Keratinocyte (primary cell): ENCODE results near the gene CACNA1H. TPM values are rescaled to one million over a fixed set of nuclear protein-coding genes. Genes with fewer than 3 reads are reported as not detected.

Experiments
- DNase-seq: peaks from one replicate; pipeline ENCODE4 v3.0.0-alpha.2; 2011; ENCODE audit warnings: low read depth, missing footprints, low spot score
- FAIRE-seq: peaks from 2 replicates; lab custom pipeline; 2011; peaks lifted over from hg19 to GRCh38; lab: Jason Lieb, UNC
- H2AFZ ChIP-seq: 2 replicates; pipeline ENCODE4 v1.6.0; 2012; ENCODE audit warnings: low read length, control low read depth, inconsistent platforms; ENCODE audit not compliant: control insufficient read depth
- H3K27ac ChIP-seq: 2 replicates; pipeline ENCODE4 v1.5.1; 2011; ENCODE audit warnings: low read length; ENCODE audit not compliant: control insufficient read depth, insufficient read depth
- H3K27me3 ChIP-seq: 3 replicates; pipeline ENCODE4 v1.6.0; 2011; ENCODE audit warnings: low read length; ENCODE audit not compliant: control insufficient read depth, insufficient read depth; ENCODE audit errors: extremely low read depth
- H3K36me3 ChIP-seq, 2 experiments: 2 replicates in 1 of 2; 3 replicates in 1 of 2; pipeline ENCODE4 v1.5.1; 2011; ENCODE audit warnings: low read length in 2 of 2, mild to moderate bottlenecking in 1 of 2; ENCODE audit not compliant: control insufficient read depth in 2 of 2, insufficient read depth in 2 of 2; ENCODE audit errors: extremely low read depth in 1 of 2
- H3K4me1 ChIP-seq: 3 replicates; pipeline ENCODE4 v1.5.1; 2011; ENCODE audit warnings: low read length; ENCODE audit not compliant: control insufficient read depth, insufficient read depth; ENCODE audit errors: extremely low read depth
- H3K4me2 ChIP-seq: 3 replicates; pipeline ENCODE4 v1.6.0; 2011; ENCODE audit warnings: low read depth, low read length; ENCODE audit not compliant: control insufficient read depth, insufficient read depth; ENCODE audit errors: extremely low read depth
- H3K4me3 ChIP-seq, 3 experiments: fragments of 200-600 bp in 1 of 3; sonication (generic) in 1 of 3; 2 replicates in 2 of 3; 3 replicates in 1 of 3; pipeline ENCODE4 v1.5.1; 2011 to 2016; ENCODE audit warnings: low read length in 3 of 3, mild to moderate bottlenecking in 3 of 3, control low read depth in 2 of 3, inconsistent platforms in 1 of 3, low read depth in 1 of 3, mixed read lengths in 1 of 3, mixed run types in 1 of 3, moderate library complexity in 1 of 3; ENCODE audit not compliant: control insufficient read depth in 2 of 3, insufficient read depth in 2 of 3; ENCODE audit errors: extremely low read depth in 1 of 3
- H3K79me2 ChIP-seq: 2 replicates; pipeline ENCODE4 v1.6.0; 2012; ENCODE audit warnings: low read length; ENCODE audit not compliant: control insufficient read depth, insufficient read depth
- H3K9ac ChIP-seq: 3 replicates; pipeline ENCODE4 v1.6.0; 2011; ENCODE audit warnings: low read length; ENCODE audit not compliant: control insufficient read depth, insufficient read depth; ENCODE audit errors: extremely low read depth
- H3K9me1 ChIP-seq: 3 replicates; pipeline ENCODE4 v1.6.0; 2011; ENCODE audit warnings: low read length; ENCODE audit not compliant: control insufficient read depth, insufficient read depth; ENCODE audit errors: extremely low read depth
- H3K9me3 ChIP-seq: 2 replicates; pipeline ENCODE4 v1.5.1; 2012; ENCODE audit warnings: low read depth, low read length; ENCODE audit not compliant: control insufficient read depth
- H4K20me1 ChIP-seq: 3 replicates; pipeline ENCODE4 v1.6.0; 2011; ENCODE audit warnings: low read length; ENCODE audit not compliant: control insufficient read depth, insufficient read depth; ENCODE audit errors: extremely low read depth
- CTCF ChIP-seq, 3 experiments: IDR thresholded peaks in 1 of 3; conservative IDR thresholded peaks in 1 of 3; optimal IDR thresholded peaks in 1 of 3; 2 replicates in 2 of 3; 3 replicates in 1 of 3; pipeline versions ENCODE3 to v1.5.1; 2011; ENCODE audit warnings: low read length in 3 of 3, mild to moderate bottlenecking in 3 of 3, moderate library complexity in 2 of 3, control low read depth in 1 of 3, inconsistent platforms in 1 of 3; ENCODE audit not compliant: insufficient read depth in 2 of 3; ENCODE audit errors: extremely low read depth in 1 of 3
- EZH2 ChIP-seq: IDR thresholded peaks from one replicate; pipeline ENCODE4 v1.6.1; 2012; ENCODE audit warnings: inconsistent platforms, mild to moderate bottlenecking, low read length, moderate library complexity
- dilution Hi-C: fragments of 300-500 bp; cut with MboI; formaldehyde crosslinking; loops from one replicate; pipeline ENCODE4 v1.7.0; 2020; ENCODE audit warnings: low sequenced_read_pairs; ENCODE audit not compliant: extremely low pct_ligation_motif_present
- polyA plus RNA-seq, 5 experiments: library from polyadenylated mRNA; depleted of rRNA in 3 of 5; stranded (reverse) in 3 of 5; stranded (forward) in 1 of 5; unstranded in 1 of 5; fragments of >200 nt; gene quantifications; 1 replicate in 1 of 5; 2 replicates in 3 of 5; 3 replicates in 1 of 5; pipeline versions ENCODE4 v1.2.1 to v1.2.3, GENCODE V29; 2011 to 2012; ENCODE audit warnings: missing spikeins in 2 of 5, low read depth in 1 of 5, low replicate concordance in 1 of 5

The CACNA1H gene
- polyA plus RNA-seq, 1 donor (not counting 4 experiments of a cell fraction or from before 2014, with no cell fraction given), result not detected

DNA sequence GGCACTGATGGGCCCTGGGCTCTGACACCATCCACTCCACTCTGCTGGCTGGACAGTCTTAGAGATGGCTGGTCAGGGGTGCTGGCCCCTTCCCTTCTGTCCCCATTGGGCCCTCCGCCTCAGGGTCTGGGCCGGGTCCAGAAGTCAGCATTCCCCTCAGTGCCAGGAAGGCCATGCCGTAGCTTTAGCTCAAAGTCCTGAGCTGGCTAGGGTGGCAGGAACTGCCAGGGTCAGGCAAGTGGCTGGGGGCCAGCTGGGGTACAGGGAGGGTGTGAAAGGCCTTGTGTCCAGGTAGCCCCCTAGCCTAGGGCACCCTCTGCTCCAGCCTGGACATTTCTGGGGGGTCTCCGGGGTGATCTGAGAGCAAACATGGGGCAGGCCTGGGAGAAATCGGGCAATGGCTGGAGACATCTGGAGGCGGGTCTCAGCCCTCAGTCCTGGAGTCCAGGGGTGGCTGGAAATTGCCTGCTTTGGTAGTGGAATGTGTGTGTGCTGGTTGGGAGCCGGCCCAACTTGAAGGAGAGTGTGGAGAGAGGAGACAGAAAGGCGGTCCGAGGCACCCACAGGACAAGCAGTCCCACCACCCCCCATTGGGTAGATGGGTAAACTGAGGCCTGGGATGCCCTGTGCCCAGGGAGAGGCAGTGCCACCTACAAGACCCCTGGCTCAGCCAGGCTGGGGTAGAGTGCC, 39.6 kb downstream of the CACNA1H start:
- H4K20me1 ChIP-seq, result no peaks in the 10 kb centered on the region
- no peaks in the 10 kb centered on the region for H3K9me3 ChIP-seq
- H3K4me1 ChIP-seq, result no peaks in the 10 kb centered on the region
- H2AFZ ChIP-seq, result no peak overlapping the region
- FAIRE-seq (no peak), DNase-seq (no peak)
- no peak overlapping the region for H3K27ac ChIP-seq
- no peaks in the 10 kb centered on the region for H3K36me3 ChIP-seq
- H3K4me2 ChIP-seq, result no peak overlapping the region
- H3K79me2 ChIP-seq, result no peaks in the 10 kb centered on the region
- dilution Hi-C loops, result no loop called here
- TF ChIP-seq EZH2, result no peak
- TF ChIP-seq CTCF (optimal IDR thresholded peaks at IDR 0.05 in 1 of 3, IDR thresholded peaks at IDR 0.05 in 1 of 3, conservative IDR thresholded peaks at IDR 0.05 in 1 of 3; ENCODE audit: extremely low read depth in 1 of 3, insufficient read depth in 2 of 3, low read length in 3 of 3), result no peak
- no peak overlapping the region for H3K4me3 ChIP-seq
- H3K9ac ChIP-seq, result no peak overlapping the region
- no peaks in the 10 kb centered on the region for H3K27me3 ChIP-seq
- no peaks in the 10 kb centered on the region for H3K9me1 ChIP-seq

DNA sequence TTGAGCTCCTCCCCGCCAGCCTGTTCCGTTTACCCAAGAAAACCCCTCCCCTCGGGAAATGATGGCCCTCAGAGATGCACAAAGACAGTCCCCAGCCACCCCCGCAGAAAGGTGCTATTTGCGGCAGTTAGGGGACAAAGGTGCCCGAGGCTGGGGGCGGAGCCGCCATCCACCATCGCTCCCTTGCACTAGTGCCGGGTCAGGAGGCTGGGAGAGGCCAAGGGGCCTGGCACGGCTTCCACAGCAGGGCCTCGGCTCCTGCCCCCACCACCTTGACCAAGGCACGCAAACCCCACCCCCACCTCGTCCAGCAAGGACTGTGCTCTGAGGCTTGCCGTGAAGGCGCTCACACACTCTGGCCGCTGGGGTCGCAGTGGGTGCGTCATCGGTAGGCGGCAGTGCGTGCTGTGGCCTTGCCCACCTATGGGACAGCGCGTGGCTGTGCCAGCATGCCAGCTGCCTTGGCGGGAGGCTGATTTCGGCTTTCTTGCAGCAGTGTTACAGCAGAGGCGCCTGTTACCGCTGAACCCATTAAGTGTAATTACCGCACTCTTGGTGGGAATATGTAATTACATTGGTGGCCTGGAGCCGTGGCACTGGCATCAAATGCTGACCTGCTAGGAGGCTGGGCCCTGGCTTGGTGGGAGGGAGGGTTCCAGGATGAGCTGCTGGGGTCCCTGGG, 40.4 kb downstream of the CACNA1H start:
- no peaks in the 10 kb centered on the region for H4K20me1 ChIP-seq
- no peaks in the 10 kb centered on the region for H3K79me2 ChIP-seq
- no peak overlapping the region for H3K4me3 ChIP-seq
- no peaks in the 10 kb centered on the region for H3K4me1 ChIP-seq
- TF ChIP-seq EZH2, result no peak
- no peak for TF ChIP-seq CTCF (optimal IDR thresholded peaks at IDR 0.05 in 1 of 3, IDR thresholded peaks at IDR 0.05 in 1 of 3, conservative IDR thresholded peaks at IDR 0.05 in 1 of 3; ENCODE audit: extremely low read depth in 1 of 3, insufficient read depth in 2 of 3, low read length in 3 of 3)
- no peaks in the 10 kb centered on the region for H3K36me3 ChIP-seq
- H3K4me2 ChIP-seq, result no peak overlapping the region
- no peak overlapping the region for H2AFZ ChIP-seq
- DNase-seq (no peak), FAIRE-seq (no peak)
- H3K27ac ChIP-seq, result no peak overlapping the region
- dilution Hi-C loops, result no loop called here
- H3K27me3 ChIP-seq, result no peaks in the 10 kb centered on the region
- H3K9me3 ChIP-seq, result no peaks in the 10 kb centered on the region
- no peak overlapping the region for H3K9ac ChIP-seq
- no peaks in the 10 kb centered on the region for H3K9me1 ChIP-seq
